HG03342 (cell line): ENCODE data around the gene TSPAN4.

Experiments used
- ATAC-seq: cut with Tn5 transposase; IDR thresholded peaks from one replicate; pipeline ENCODE4 v1.9.1; 2021; ENCODE audit warnings: mild to moderate bottlenecking, moderate library complexity; ENCODE audit not compliant: unreplicated experiment

TSPAN4 gene

GRCh38 chr11:863023-863909 lies 20.6 kb downstream of the TSPAN4 start:
- no peak for ATAC-seq

GRCh38 chr11:863910-864827 lies 21.5 kb downstream of the TSPAN4 start:
- no peak for ATAC-seq

GRCh38 chr11:864898-865297 lies 22.2 kb downstream of the TSPAN4 start:
- no peak for ATAC-seq

GRCh38 chr11:865462-866430 lies 23.1 kb downstream of the TSPAN4 start:
- ATAC-seq = no peak

GRCh38 chr11:866481-866880 lies 23.8 kb downstream of the TSPAN4 start:
- ATAC-seq = no peak

GRCh38 chr11:867856-868358 lies 25.3 kb downstream of the TSPAN4 start:
- ATAC-seq = no peak

- ATAC-seq = no peak
Measured at GRCh38 chr11:868394-868793, 25.7 kb downstream of the TSPAN4 start.

GRCh38 chr11:868802-869201 lies 26.1 kb downstream of the TSPAN4 start:
- no peak for ATAC-seq

GRCh38 chr11:869399-870126 lies 26.9 kb downstream of the TSPAN4 start:
- ATAC-seq = no peak

GRCh38 chr11:870127-870413 lies 27.4 kb downstream of the TSPAN4 start:
- no peak for ATAC-seq

GRCh38 chr11:870418-870817 lies 27.8 kb downstream of the TSPAN4 start:
- no peak for ATAC-seq

GRCh38 chr11:871472-871871 lies 28.8 kb downstream of the TSPAN4 start:
- no peak for ATAC-seq

GRCh38 chr11:872799-873198 lies 30.1 kb downstream of the TSPAN4 start:
- no peak for ATAC-seq

GRCh38 chr11:873706-874105 lies 31.1 kb downstream of the TSPAN4 start:
- ATAC-seq = no peak

GRCh38 chr11:875203-875602 lies 32.6 kb downstream of the TSPAN4 start:
- ATAC-seq = no peak

- no peak for ATAC-seq
Measured at GRCh38 chr11:875769-876301, 33.2 kb downstream of the TSPAN4 start.

GRCh38 chr11:876545-876944 lies 33.9 kb downstream of the TSPAN4 start:
- ATAC-seq = no peak

GRCh38 chr11:877565-877964 lies 34.9 kb downstream of the TSPAN4 start:
- no peak for ATAC-seq

GRCh38 chr11:880447-880846 lies 37.8 kb downstream of the TSPAN4 start:
- no peak for ATAC-seq

GRCh38 chr11:882596-882995 lies 39.9 kb downstream of the TSPAN4 start:
- ATAC-seq = no peak
